Effector CD8-positive, alpha-beta T cell (primary cell): ENCODE measurements around the gene HOXB6.

ENCODE experiments used
- DNase-seq: peaks from one replicate; lab custom pipeline; 2025; lab: John Stamatoyannopoulos, UW

The HOXB6 gene

DNA sequence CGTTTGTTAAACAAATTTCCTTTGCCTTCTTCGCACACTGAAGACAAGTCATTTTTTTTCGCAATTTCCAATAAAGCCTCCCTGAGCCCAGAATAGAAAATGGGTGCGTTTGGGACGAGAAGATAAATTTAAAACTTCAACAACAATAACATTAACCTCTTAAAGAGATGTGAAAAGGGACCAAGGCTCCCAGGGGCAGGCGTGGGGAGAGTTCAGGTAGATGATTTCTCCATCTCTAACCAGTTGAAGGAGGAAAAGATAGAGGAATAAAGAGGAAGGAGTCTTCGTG, 25.4 kb downstream of the HOXB6 start:
- DNase-seq = no peak

DNA sequence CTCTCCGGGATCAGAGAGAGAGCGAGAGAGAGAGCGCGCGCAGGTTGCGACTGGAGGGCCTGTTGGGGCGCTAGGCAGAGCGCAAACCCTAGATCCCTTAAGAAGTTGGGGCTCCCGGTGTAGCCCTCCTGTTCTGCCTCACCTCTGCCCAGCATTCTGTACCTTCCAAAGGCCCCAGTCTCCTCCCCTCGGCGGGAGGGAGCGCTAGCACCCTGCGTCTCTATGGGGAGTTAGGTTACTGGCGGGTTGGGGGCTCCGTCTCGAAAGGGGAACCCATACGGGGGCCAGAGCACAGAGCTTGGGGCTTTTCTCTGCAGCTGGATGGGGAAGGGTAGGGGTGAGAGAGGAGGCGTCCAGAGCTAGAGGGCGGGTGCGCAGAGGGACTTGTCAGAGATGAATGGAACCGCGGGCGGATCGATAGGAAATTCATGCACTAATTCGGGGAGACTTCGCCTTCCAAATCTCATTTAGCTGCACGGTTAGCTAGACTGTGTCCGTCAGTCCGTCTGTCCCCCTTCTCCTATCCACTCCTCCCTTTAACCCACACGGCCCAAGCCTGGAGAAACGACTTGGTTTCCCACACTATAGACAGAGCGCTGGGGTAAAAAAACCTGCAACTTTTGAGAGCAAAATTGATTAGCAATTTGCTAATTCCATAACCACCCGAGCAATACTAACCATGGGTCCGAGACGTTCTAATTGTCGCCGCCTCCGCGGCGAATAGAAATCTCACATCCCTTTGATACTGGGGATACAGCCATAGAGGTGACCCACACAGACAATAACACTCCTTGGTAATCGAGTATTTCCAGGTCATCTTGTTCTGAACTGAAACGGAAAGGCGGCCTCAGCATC, 25.9 kb downstream of the HOXB6 start:
- no peak for DNase-seq

DNA sequence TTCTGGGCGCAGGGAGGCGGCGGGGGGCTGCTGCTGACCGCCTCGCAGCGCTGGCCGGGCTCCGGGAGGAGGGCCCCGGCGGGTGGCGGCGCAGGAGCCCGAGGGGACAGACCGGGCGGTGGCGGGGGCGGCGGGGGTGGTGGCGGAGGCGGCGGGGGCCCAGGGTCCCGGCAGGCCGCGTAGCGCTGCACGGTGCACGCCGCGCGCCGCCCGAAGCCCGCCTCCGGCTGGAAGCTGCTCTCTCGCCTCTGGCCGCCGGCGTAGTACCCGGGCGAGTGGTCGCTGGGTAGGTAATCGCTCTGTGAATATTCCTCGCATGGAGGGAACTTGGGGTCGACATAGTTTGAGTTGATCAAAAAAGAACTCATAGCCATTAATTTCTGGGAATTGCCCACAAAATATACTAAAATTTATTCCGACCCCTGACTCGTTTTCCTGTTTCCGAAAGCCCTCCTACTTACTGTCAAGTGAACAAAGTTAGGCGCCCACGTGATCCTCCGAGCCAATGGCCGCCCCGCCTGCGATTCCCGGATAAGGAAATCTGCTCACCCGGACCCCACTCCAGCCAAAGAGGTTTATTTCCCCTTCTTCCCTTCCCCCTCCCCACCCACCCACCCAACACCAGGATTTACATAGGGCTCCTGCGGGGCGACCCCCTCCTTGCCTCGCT, 26.7 kb downstream of the HOXB6 start, which contains the start of gene HOXB4:
HOXB4 (minus strand) TSS at position 405 of the 670 bp plus-strand sequence; CDS start at position 374, 31 bp downstream.
- DNase-seq = peak; percentile 55

DNA sequence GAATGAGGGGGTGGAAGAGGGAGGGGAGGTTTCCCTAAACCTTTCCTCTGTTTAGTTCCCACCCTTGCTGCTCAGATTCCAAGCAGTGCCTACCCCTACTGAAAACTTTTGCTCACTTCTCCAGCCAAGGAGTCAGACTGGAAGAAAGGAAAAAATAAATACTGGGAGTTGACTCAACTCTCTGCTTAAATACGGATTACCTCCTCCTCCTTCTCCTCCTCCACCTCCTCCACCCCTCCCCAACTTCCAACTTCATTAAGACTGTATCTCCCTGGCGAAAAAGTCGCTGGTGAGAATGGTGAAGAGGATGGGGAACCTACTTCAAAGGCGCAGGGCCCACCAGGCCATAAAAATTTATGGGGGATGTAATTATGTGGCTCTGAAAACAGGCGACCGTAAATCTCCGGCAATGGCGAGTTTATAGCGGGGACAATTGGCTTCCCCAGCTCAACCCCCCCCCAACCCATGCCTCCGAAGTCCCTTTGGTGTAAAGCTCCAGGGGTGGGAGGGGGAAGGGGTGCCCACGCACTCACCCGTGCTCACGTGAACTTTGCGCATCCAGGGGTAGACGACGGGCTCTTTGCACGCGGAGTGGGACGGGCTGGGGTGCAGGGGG, 27.3 kb downstream of the HOXB6 start:
- no peak for DNase-seq

DNA sequence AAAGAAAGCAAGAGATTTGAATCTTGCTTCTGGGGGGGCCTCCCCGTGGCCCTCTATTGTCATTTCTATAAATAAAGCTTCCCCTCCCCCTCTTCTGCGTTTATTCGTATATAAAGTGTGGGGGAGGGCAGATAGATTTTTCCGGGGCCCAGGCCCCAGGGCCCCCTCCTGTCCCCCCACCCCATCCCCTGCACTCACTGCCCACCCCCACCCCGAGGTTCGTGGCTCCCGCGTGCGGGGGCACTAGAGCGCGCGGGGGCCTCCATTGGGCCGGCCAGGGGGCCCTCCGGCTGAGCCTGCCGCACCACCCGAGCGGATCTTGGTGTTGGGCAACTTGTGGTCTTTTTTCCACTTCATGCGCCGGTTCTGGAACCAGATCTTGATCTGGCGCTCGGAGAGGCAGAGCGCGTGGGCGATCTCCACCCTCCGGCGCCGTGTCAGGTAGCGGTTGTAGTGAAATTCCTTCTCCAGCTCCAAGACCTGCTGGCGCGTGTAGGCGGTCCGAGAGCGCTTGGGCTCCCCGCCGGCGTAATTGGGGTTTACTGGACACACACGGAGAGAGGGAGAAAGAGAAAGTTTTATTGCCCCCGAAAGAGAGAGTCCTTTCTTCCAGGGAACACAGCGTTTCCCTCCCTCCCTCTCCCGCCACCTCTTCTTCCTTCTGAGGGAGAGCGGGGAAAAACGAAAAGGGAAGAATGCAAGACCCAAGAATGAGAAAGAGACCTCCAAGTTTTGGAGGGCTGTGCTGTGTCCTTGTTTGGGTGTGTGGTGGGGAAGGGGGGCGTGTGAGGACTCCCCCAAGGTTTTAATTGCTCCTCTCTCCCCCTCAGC, 28.1 kb downstream of the HOXB6 start:
- DNase-seq = no peak

DNA sequence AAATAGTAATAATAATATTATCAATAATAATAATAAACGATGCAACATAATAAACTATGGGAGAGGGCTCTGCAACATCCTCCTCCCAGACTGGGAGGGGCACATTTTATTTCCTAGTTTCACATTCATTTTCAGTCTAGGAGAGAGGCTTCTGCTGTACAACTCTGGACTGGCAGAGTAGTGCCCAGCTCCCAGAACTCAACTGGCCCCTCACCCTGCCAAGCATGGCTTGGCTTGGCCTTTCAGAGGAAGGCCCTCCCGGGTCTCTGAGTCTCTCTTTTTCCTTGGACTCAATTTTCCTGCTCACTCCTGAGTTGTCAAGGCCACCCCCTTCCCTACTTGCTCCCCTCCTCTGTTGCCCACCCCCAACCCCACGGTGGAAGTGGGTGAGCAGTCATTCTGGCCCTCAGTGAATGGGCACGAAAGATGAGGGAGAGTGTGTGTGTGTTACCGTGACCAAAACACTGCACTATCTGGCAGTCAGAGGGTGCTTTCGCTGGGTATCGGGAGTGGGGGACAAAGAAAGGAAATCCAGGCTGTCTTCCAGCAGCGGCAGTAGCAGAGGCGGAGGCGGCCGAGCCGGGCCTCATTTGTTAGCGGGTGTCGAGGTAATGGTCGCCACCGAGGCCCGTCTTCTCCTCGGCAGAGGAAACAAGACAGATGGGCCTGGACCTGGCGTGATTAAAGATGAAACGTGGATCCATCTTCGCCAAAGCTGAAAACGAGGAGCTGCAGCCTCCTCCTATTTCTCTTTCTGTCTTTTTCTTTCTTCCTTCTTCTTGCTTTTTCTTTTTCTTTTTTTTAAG, 28.9 kb downstream of the HOXB6 start:
- DNase-seq = no peak

DNA sequence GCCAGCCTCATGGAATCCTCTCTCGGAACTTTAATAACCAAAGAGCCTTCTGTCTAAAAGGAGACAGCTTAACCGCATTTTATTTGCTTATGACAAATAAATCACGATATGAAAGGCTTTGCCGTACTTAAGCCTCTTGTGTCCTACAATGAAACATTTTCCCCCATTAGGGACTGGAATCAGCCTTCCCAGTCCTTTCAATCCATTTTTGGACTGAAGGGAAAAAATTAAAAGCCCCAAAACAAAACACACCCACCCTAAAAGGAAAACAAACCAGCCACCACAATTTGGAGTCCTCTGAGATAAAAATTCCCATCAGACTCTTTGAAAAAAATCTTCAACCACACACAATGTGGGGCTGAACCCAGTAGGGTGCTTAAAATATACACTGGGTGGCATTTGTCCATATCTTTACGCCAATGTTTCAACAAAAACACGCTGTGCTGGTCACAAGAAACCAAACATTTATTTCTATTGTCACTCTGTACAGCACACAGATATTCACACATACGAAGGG, 29.7 kb downstream of the HOXB6 start:
- no peak for DNase-seq

DNA sequence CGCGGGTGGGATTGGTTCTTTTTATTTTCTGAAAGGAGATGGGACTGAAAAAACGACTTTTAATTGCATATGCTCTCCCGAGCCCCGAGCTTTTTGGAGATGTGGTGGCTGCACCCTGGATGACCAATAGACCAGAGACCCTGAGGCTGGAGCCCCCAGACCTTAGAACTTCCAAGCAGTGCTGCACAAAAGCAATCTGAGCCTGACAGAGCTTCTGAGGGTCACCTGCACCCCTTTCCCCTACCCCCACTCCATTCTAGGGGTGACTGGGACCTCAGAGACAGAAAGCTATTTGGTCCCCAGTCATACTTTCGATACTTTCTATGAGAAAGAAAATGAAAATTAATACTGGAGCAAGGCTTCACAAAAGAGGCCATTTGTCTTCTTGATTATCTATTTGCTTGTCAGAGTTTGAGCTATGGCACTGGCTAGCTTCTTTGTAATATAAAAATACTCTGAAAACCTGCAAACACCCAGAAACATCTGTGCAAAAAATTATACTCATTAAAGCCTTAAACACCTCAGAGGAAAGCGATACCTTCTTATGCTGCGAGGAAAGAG, 30.2 kb downstream of the HOXB6 start:
- no peak for DNase-seq

DNA sequence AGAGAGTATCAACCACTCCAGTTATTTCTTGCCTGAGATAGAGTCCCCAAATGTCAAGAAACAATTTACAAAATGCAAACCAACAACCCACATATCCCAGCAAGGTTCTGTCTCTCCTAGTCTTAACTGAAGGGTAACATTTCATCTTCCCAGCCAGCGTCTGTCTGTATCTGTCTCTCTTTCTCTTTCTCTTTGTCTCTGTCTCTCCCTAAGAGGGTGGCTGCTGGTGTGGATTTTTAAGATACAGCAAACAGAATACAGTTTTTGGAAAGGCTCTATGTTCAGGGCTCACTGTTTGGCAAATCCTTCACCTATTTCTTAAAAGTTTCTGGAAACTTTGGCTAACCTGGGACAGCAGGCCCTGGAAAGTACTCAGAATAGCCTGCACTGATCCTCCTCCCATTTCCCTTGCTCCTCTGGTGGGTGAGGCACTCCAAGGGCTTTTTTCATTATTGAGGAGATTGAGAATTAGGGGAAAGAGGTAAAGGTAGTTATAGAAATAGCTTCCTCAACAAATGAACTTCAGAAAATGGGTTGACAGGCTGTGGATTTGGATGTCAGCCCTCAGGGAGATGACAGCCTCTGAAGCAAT, 32.9 kb downstream of the HOXB6 start:
- DNase-seq = no peak

DNA sequence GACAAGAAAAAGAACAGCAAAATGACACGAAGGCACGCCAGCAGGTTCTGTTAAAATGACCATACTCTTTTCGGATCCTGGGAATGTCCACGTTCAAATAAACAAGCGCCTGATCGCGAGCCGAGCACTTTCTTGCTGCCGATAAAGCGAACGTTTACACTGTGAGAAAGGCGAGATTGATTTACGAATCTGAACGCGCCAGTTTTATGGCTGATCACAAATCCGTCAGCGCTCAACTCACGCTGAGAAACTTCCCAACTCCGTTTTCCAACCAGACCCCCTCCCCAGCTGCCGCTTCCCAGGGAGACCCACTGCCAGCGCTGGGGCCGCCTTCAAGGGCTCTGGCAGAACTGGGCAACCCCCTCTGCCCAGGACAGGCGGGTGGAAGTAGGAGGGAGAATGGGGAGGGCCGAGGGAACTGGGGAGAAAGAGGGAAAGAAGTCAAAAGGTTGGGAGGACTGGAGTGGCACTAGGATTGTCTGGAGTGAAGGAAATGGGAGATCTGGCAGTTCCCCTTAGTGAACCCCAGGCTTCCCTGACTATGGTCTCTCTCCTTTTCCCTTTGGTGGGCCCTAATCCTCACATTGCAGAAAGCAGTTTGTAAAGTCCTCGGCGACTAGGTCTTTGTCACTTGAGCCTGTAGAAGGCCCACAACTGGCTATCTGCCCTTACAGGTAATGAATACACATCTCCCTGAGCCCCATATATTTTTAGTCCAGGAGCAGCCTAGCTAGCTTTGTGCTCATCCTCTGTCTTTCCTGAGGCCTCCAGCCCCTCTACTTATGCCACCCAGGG, 33.6 kb downstream of the HOXB6 start:
- DNase-seq = no peak

DNA sequence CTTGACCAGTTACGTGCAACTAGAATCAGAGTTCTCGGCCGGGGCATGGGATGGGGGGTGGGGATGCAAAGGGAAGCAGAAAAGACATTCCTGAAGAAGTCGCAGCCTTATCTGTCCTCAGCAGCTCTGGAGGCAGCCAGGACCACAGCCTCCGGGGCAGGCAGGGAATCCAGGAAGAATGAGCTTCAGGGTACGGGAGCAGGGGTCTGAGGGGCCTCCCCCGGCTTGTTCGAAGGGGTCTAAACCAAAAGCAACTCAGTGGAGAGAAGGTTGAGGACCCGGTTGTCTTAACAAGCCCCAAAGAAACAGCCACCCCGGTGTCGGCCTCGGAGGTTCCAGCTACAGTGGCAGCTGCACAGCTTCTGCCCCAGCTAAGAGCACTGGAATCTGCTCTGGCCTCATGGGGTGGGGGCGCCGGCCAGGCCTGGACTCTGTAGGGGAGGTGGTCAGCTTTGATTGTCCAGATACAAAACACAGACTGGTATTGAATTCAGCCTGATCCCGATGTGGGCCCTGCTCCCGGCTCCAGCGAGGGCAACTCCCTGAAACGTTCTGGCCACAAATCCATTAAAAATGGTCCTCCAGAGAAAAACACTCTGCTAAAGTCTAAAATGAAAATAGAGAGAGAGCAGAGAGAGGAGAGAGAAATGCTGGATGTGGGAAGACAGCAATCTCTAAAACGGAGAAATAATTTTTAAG, 34.3 kb downstream of the HOXB6 start:
- DNase-seq = no peak

DNA sequence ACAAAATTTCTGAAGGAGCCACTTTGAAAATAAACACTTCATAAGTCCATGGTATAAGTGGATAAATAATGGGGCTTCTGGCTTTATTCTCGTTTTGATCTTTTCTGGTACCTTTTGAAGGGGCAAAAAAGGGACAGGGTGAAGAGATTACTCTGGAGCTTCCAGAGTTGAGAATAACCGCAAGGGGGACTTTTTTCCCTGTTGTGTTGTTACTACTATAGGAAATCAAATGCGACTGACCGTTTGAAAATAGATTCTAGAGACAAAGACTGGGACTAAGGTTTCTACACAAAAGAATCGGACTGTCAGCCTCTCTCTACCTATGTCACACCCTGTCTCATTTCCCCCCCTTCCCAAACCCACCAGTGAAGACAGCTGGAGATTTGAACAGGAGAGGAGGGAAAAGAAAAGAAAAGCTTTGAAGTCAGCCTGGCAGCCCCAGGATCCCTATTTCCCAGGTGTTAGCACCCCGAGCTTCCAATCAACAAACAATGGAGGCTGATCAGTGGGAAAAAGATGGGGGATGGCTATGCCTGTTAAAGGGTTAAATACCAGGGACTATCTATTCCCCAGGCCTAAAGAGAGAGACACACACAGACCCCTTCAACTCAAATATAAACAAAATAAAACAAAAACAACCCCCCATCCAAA, 35.0 kb downstream of the HOXB6 start:
- DNase-seq = no peak

DNA sequence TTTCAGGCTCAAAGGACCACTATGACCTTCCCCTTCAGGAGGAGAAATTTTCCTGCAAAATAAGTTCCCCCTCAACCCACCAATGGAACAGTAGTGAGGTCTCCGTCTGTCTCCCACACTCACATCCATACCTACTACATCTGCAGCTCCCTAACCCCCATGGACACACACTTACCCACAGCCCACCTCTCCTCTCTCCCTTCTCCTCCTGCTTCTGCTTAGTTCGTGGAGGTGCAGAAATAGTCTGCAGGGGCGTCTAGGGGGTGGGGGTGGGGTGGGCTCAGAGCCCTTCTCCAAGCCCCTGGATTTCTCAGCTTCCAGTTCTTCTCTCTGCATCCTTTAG, 35.6 kb downstream of the HOXB6 start:
- no peak for DNase-seq

DNA sequence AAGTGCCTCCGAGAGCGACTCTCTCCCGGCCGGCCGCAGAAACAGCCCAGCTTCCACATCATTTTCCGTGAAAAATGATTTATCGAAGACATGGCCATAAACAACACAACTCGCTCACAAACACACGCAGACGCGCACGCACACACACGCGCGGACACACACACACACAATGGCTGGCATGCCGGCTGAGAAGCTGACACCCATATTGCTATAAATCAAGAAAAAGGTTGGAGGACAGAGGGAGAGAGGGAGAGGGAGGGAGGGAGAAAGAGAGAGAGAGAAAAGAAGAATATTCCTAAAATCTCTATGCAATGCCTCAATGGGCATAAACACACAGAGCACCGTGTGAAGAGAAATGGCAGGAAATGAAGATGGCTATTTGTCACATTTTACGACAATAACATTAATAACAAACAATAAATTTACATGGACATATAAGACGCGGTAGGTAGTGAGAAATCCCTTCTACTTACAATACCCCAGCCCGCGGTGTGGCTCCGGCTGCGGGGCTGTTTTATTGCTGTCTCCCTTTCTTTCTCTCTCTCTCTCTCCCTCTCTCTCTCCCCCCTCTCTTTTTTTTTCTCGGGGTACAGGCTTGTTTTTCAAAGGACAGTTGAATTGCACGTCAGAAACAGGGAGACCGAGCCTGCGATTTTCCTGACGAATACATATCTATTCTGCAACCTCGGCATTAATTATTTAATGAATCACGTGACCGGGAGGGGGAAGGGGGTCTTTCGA, 36.1 kb downstream of the HOXB6 start:
- DNase-seq = no peak

DNA sequence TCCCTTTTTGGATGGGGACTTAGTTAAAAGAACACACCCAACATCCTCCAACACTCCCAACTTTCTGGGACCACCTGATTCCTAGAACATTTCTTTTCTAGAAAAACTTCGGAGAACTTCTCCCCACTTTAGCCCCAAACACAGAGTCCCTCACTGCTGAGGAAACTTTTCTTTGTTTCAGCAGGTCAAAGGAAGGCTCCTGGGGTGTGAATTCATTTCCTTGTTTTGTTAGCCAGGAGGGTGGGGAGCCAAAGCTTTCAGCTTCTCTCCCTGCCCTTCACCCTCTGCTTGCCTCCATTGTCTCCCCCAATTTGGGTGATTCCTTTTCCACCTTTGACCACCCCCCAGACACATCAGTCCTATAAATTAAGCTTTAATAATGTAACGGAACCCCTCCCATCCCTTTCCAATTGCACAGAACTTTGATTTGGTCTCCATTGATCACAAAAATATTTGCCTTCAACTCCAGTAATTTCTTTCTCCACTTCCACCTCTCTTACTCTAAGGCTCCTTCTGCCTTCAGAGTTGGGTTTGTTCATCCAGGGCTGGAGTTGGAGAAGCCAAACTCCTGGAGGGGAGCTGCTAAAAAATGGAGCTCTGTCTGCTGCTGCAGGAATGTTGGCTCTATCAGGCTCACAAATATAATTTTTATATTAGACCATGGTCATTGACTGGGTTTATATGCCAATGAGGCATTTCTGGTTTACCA, 37.0 kb downstream of the HOXB6 start:
- no peak for DNase-seq

DNA sequence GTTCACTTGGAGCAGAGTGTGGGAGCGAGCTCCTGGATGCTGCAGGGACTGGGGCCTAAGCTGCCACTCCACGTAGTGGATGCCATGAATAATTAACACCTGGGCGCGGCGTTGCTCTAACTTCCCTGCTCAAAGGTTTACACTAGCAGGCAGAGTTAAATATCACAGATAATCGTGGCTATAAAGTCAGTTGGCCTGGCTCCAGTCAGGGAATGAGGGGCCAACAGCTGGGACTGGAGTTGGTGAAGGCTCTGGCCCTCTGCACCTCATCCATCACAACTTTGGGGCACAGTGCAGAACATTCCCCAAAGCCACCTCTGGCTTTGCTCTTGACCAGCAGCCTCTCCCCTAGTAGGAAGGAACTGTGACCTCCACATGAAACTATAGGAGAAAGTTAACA, 37.6 kb downstream of the HOXB6 start:
- no peak for DNase-seq

DNA sequence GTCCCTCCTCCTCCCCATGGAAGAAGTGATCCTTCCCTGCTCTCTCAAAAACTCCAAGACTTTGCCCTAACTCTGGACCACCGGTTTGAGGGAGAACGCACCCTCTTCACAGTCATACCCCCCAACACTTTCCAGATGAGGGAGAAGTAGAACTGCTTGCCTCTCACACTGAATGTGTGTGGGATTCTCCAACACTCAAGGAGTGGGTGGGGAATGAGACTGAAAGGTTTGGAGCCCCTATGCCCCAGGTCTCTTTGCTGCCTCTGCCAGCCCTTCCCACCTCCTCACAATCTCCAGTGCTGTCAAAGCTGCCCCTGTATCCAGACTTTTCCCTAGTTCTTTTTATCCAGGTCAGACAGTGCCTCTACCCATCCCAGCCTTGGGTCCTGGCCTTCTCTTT, 38.1 kb downstream of the HOXB6 start:
- DNase-seq = no peak
